ENCODE measurements around the gene NRBF2.

GRCh38 chr10:63200431-63200830, 67.3 kb downstream of the NRBF2 start:
- TF ChIP-seq CTCF (conservative IDR thresholded peaks at IDR 0.05; ENCODE audit: low read length) (no peak), EZH2phosphoT487 (IDR thresholded peaks at IDR 0.05; ENCODE audit: borderline replicate concordance) (no peak)
